AG09319 (cell line): Measurements from ENCODE around the gene ZNF304.
A peak's percentile ranks its signal among the peaks of the same experiment; 100 is the strongest.

Experiments
- DNase-seq: peaks from one replicate; pipeline ENCODE4 v3.0.0-alpha.2; 2010; ENCODE audit warnings: low read depth; ENCODE audit errors: extremely low read depth
- CTCF ChIP-seq: IDR thresholded peaks from 2 replicates; pipeline ENCODE4 v1.5.1; 2011; ENCODE audit warnings: low read depth, mild to moderate bottlenecking, inconsistent platforms, low read length, moderate library complexity

ZNF304 gene

DNA sequence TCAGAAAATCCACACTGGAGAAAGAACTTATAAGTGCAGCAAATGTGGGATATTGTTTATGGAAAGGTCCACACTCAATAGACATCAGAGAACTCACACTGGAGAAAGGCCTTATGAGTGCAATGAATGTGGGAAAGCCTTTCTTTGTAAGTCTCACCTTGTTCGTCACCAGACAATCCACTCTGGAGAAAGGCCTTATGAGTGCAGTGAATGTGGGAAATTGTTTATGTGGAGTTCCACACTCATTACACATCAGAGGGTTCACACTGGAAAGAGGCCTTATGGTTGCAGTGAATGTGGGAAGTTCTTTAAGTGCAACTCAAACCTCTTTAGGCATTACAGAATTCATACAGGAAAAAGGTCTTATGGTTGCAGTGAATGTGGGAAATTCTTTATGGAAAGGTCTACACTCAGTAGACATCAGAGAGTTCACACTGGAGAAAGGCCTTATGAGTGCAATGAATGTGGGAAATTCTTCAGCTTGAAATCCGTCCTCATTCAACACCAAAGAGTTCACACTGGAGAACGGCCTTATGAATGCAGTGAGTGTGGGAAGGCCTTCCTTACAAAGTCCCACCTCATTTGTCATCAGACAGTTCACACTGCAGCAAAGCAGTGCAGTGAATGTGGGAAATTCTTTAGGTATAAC, 26.6 kb downstream of the ZNF304 start:
- no peak for TF ChIP-seq CTCF
- no peak for DNase-seq

- TF ChIP-seq CTCF: no peak
- no peak for DNase-seq
Observed at GRCh38 chr19:57380923-57381322, 29.9 kb downstream of the ZNF304 start.

- no peak for TF ChIP-seq CTCF
- no peak for DNase-seq
Observed at GRCh38 chr19:57382806-57383488, 31.9 kb downstream of the ZNF304 start.

- no peak for TF ChIP-seq CTCF
- no peak for DNase-seq
Observed at GRCh38 chr19:57389194-57389729, 38.2 kb downstream of the ZNF304 start.

GRCh38 chr19:57389730-57390598, 38.9 kb downstream of the ZNF304 start, which contains the start of gene ZNF548:
Gene ZNF548 (plus strand): TSS chr19:57389854. CDS start chr19:57390100, 246 bp downstream.
- peak; percentile 18 for TF ChIP-seq CTCF
- DNase-seq: peak; percentile 97

DNA sequence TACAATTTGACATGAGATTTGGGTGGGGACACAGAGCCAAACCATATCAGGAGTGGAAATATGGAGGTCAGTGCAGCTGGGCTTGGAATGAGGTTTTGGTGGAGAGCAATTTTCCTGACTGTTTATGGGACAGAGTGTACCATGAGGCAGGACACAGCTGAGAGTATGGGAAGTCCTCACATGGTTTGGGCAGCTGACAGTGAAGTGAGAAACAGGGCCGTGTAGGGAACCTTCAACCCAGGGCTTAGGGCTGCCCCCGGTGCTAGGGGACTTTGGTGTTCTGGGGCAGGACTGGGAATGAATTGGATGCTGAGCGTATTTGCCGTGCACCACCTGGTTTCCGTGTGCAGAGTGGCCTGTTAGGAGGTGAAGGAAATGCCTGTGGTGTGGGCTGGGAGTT, 44.6 kb downstream of the ZNF304 start:
- no peak for TF ChIP-seq CTCF
- no peak for DNase-seq
